ENCODE data around the gene SASS6.

SASS6 gene

GRCh38 chr1:100162881-100163280 lies 30.2 kb upstream of the SASS6 start:
- TF ChIP-seq CTCF (IDR thresholded peaks at IDR 0.05; ENCODE audit: insufficient read depth, missing control alignments) = no peak
- DNase-seq (ENCODE audit: insufficient read length, low spot score) (no peak), FAIRE-seq (no peak)

DNA sequence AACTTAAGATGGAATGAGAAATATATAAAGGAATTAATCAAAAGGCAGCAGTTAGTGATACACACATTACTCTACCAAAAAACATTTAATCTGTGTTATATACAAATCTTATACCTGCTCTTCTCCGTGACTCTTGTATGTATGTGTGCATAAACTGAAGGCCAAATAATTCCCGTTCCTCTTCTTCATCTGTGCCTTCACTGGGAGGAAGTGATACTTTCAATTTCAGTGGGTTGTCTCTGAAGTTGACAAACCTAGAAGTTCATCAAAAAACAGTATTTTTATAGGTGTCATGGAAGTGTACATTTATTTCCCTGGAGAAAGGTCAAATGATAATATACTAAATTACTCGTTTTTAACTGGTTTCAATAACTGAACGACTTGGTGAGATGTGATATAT lies 19.5 kb upstream of the SASS6 start:
- no peak for FAIRE-seq
- DNase-seq (ENCODE audit: insufficient read length, low spot score) = no peak
- TF ChIP-seq CTCF (IDR thresholded peaks at IDR 0.05; ENCODE audit: insufficient read depth, missing control alignments) = no peak

DNA sequence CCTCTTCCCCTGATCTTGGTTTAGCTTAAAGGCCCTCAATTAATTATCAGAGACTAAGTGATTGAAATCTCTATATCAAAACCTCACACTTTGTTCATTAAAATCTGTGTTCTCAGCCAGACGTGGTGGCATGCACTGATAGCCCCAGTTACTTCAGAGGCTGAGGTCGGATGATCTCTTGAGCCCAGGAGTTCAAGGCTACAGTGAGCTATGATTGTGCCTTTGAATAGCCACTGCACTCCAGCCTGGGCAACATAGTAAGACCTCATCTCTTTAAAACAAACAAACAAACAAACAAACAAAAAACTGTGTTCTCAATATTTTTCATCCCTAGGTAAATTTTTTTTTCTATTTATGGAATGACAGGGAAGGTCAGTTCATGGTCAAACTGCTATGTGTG lies 18.9 kb upstream of the SASS6 start:
- no peak for DNase-seq (ENCODE audit: insufficient read length, low spot score)
- no peak for FAIRE-seq
- no peak for TF ChIP-seq CTCF (IDR thresholded peaks at IDR 0.05; ENCODE audit: insufficient read depth, missing control alignments)

DNA sequence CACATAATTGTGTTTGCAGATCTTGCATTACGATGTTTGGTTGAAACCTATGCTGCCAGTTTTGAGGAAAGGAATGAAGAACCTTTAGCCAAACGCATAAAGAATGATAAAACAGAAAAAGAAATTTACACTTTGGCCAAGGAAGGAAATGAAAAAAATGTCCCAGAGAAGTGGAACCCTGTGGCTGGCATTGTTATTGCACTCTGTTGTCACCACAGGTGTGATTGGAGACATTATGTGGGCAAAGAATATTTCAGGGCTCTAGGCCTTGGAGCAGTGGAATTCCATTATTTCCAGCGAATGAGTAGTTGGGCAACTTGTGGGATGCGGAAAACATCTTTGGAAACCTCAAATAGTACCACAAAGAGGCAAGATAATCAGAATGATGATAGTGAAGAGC lies 15.1 kb upstream of the SASS6 start:
- DNase-seq (ENCODE audit: insufficient read length, low spot score) = no peak
- no peak for TF ChIP-seq CTCF (IDR thresholded peaks at IDR 0.05; ENCODE audit: insufficient read depth, missing control alignments)
- no peak for FAIRE-seq

GRCh38 chr1:100146958-100147357 lies 14.2 kb upstream of the SASS6 start:
- no peak for TF ChIP-seq CTCF (IDR thresholded peaks at IDR 0.05; ENCODE audit: insufficient read depth, missing control alignments)
- FAIRE-seq = no peak
- DNase-seq (ENCODE audit: insufficient read length, low spot score) = no peak

- FAIRE-seq = no peak
- no peak for DNase-seq (ENCODE audit: insufficient read length, low spot score)
- no peak for TF ChIP-seq CTCF (IDR thresholded peaks at IDR 0.05; ENCODE audit: insufficient read depth, missing control alignments)
Observed at GRCh38 chr1:100145116-100145515, 12.4 kb upstream of the SASS6 start.

GRCh38 chr1:100142343-100142742 lies 9.6 kb upstream of the SASS6 start:
- TF ChIP-seq CTCF (IDR thresholded peaks at IDR 0.05; ENCODE audit: insufficient read depth, missing control alignments) = no peak
- DNase-seq (ENCODE audit: insufficient read length, low spot score) (no peak), FAIRE-seq (no peak)

Measured in D721Med (cell line).